HEK293T (cell line): ENCODE results near the gene ISM1.
A peak's percentile ranks its signal among the peaks of the same experiment; 100 is the strongest.

ENCODE experiments used
- CTCF ChIA-PET: fragments of 350-600 bp; formaldehyde crosslinking; extraction: SDS; loops from one replicate; lab custom pipeline; 2021; ENCODE audit warnings: antibody characterized with exemption, inconsistent platforms; lab: Yijun Ruan, JAX
- POLR2A ChIA-PET: fragments of 350-600 bp; formaldehyde crosslinking; extraction: SDS; loops from one replicate; lab custom pipeline; 2020; ENCODE audit warnings: antibody characterized with exemption, inconsistent platforms; lab: Yijun Ruan, JAX
- DNase-seq: peaks from one replicate; pipeline ENCODE4 v3.0.0; 2012; ENCODE audit warnings: mixed read lengths; ENCODE audit errors: extremely low spot score
- ARNT ChIP-seq: fragments of 450-650 bp; IDR thresholded peaks from 2 replicates; pipeline ENCODE4 v1.6.1; 2017; ENCODE audit warnings: mild to moderate bottlenecking
- BHLHE40 ChIP-seq: fragments of 450-650 bp; IDR thresholded peaks from 2 replicates; pipeline ENCODE4 v1.6.1; 2016; ENCODE audit warnings: mild to moderate bottlenecking, moderate library complexity, borderline replicate concordance
- CTBP1 ChIP-seq: fragments of 450-650 bp; IDR thresholded peaks from 2 replicates; pipeline ENCODE4 v1.6.1; 2016; ENCODE audit warnings: borderline replicate concordance
- ELF4 ChIP-seq: fragments of 450-650 bp; IDR thresholded peaks from 2 replicates; pipeline ENCODE4 v1.6.1; 2017; ENCODE audit warnings: antibody characterized with exemption
- FOXA1 ChIP-seq: fragments of 450-650 bp; IDR thresholded peaks from 2 replicates; pipeline ENCODE4 v1.6.1; 2016; ENCODE audit warnings: mild to moderate bottlenecking
- FOXK2 ChIP-seq: fragments of 450-650 bp; IDR thresholded peaks from 2 replicates; pipeline ENCODE4 v1.6.1; 2016; ENCODE audit warnings: mild to moderate bottlenecking
- FOXM1 ChIP-seq: fragments of 450-650 bp; IDR thresholded peaks from 2 replicates; pipeline ENCODE4 v1.6.1; 2017; ENCODE audit warnings: mild to moderate bottlenecking, borderline replicate concordance
- HDGF ChIP-seq: fragments of 450-650 bp; IDR thresholded peaks from 2 replicates; pipeline ENCODE4 v1.6.1; 2017; ENCODE audit warnings: antibody characterized with exemption, borderline replicate concordance
- L3MBTL2 ChIP-seq: fragments of 450-650 bp; conservative IDR thresholded peaks from 2 replicates; pipeline ENCODE4 v1.6.1; 2016; ENCODE audit warnings: mild to moderate bottlenecking
- LEF1 ChIP-seq: fragments of 450-650 bp; IDR thresholded peaks from 2 replicates; pipeline ENCODE4 v1.6.1; 2017; ENCODE audit warnings: mild to moderate bottlenecking, borderline replicate concordance
- NFRKB ChIP-seq: fragments of 450-650 bp; IDR thresholded peaks from 2 replicates; pipeline ENCODE4 v1.6.1; 2016; ENCODE audit warnings: mild to moderate bottlenecking, moderate library complexity
- PKNOX1 ChIP-seq: fragments of 450-650 bp; IDR thresholded peaks from 2 replicates; pipeline ENCODE4 v1.6.1; 2016
- SP1 ChIP-seq: fragments of 450-650 bp; IDR thresholded peaks from 2 replicates; pipeline ENCODE4 v1.6.1; 2017
- SUZ12 ChIP-seq: fragments of 450-650 bp; IDR thresholded peaks from 2 replicates; pipeline ENCODE4 v1.6.1; 2016; ENCODE audit warnings: mild to moderate bottlenecking
- TARDBP ChIP-seq: fragments of 450-650 bp; IDR thresholded peaks from 2 replicates; pipeline ENCODE4 v1.6.1; 2016
- ZNF384 ChIP-seq: fragments of 450-650 bp; IDR thresholded peaks from 2 replicates; pipeline ENCODE4 v1.6.1; 2016

The ISM1 gene

GRCh38 chr20:13283869-13284829 is 63.1 kb downstream of the ISM1 start:
- ChIA-PET CTCF (interaction anchor here (1.1 kb wide), 1 partner anchor 23 kb away, joined by 3 read pairs; no protein-coding TSS in a partner anchor), POLR2A (no interaction called here)
- TF ChIP-seq CTBP1: no peak
- TF ChIP-seq LEF1: no peak
- no peak for TF ChIP-seq ARNT
- TF ChIP-seq ZNF384: no peak
- no peak for TF ChIP-seq FOXM1
- no peak for TF ChIP-seq HDGF
- TF ChIP-seq FOXK2: no peak
- TF ChIP-seq FOXA1: no peak
- no peak for TF ChIP-seq ELF4
- TF ChIP-seq SP1: no peak
- no peak for TF ChIP-seq SUZ12
- DNase-seq: no peak

- POLR2A ChIA-PET: no interaction called here
- CTCF ChIA-PET: interaction anchor here (1.1 kb wide), 1 partner anchor 24 kb away, joined by 3 read pairs; no protein-coding TSS in a partner anchor
- TF ChIP-seq HDGF (no peak), ARNT (no peak), PKNOX1 (peak; percentile 70), ZNF384 (peak; percentile 38; the same call in 1 of the 2 replicates), FOXM1 (no peak), FOXK2 (no peak)
- no peak for DNase-seq
Measured at GRCh38 chr20:13284830-13285229, 63.8 kb downstream of the ISM1 start.

GRCh38 chr20:13285408-13285807 is 64.3 kb downstream of the ISM1 start:
- DNase-seq: no peak
- TF ChIP-seq FOXK2 (no peak), SUZ12 (no peak), ZNF384 (no peak), ELF4 (no peak)
- ChIA-PET CTCF (interaction anchor here (1.1 kb wide), 1 partner anchor 24 kb away, joined by 3 read pairs; no protein-coding TSS in a partner anchor), POLR2A (no interaction called here)

- TF ChIP-seq CTBP1 (no peak), NFRKB (no peak)
- CTCF ChIA-PET: no interaction called here
- DNase-seq: no peak
- POLR2A ChIA-PET: no interaction called here
Measured at GRCh38 chr20:13286052-13286451, 65.0 kb downstream of the ISM1 start.

GRCh38 chr20:13286607-13287006 is 65.5 kb downstream of the ISM1 start:
- TF ChIP-seq FOXM1: no peak
- TF ChIP-seq ZNF384: no peak
- TF ChIP-seq FOXA1: no peak
- no peak for TF ChIP-seq CTBP1
- TF ChIP-seq NFRKB: no peak
- TF ChIP-seq ARNT: no peak
- no peak for TF ChIP-seq BHLHE40
- TF ChIP-seq PKNOX1: no peak
- TF ChIP-seq FOXK2: no peak
- no peak for TF ChIP-seq TARDBP
- TF ChIP-seq SUZ12: no peak
- no peak for TF ChIP-seq LEF1
- no peak for TF ChIP-seq L3MBTL2
- no peak for TF ChIP-seq ELF4
- no peak for TF ChIP-seq HDGF
- no peak for TF ChIP-seq SP1
- CTCF ChIA-PET: no interaction called here
- POLR2A ChIA-PET: no interaction called here
- DNase-seq: no peak

GRCh38 chr20:13288357-13288756 is 67.3 kb downstream of the ISM1 start:
- ChIA-PET CTCF (no interaction called here), POLR2A (no interaction called here)
- TF ChIP-seq ELF4 (no peak), FOXA1 (no peak), SP1 (no peak), ZNF384 (no peak), TARDBP (no peak), L3MBTL2 (no peak), ARNT (no peak), HDGF (no peak), LEF1 (no peak), SUZ12 (no peak), NFRKB (no peak), CTBP1 (no peak), FOXK2 (no peak), PKNOX1 (no peak), BHLHE40 (no peak), FOXM1 (no peak)
- DNase-seq: no peak
